ES-I3 (cell line): Measurements from ENCODE around the gene TTC7B.

Experiments used
- H3K36me3 ChIP-seq: 2 replicates; pipeline ENCODE4 v1.6.1; 2013; ENCODE audit warnings: mild to moderate bottlenecking, low read length, control low read depth, moderate library complexity; ENCODE audit not compliant: insufficient read depth
- H3K4me1 ChIP-seq: 2 replicates; pipeline ENCODE4 v1.6.1; 2013; ENCODE audit warnings: mild to moderate bottlenecking, control low read depth, low read length; ENCODE audit not compliant: insufficient read depth
- H3K9ac ChIP-seq: 2 replicates; pipeline ENCODE4 v1.6.1; 2013; ENCODE audit warnings: low read depth, mild to moderate bottlenecking, low read length, moderate library complexity
- H3K9me3 ChIP-seq: 2 replicates; pipeline ENCODE4 v1.6.1; 2013; ENCODE audit warnings: mild to moderate bottlenecking, low read length, moderate library complexity; ENCODE audit not compliant: control insufficient read depth, insufficient read depth

The TTC7B gene

DNA sequence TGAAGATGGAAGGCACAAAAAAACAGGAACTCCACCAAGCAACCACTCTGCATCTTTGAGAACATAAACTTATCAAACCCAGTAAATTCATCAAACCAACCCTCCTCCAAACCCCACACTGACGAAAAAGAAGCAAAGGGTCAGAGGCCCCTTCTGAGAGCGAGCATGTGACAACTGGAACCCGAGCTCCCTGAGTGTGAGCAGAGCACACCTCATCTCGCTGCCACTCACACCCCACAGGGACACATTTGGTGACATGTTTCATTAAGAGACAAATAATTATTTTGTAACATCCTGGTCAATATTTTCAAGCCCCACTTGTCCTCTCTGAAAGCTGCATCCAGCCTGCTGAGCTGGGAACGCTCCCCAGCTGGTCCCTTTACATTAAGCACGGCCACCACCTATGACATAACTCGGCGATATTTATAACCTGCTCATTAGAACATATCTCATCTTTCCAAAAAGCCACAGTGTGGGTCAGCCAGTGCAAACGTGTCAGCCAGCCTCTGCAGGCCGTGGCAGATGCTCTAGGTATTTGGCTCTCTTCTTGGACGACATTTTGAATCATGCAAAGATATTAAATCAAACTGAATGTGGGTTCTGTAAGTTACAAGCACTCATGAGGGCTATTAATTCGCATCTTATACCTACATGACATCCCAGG lies 120.1 kb downstream of the TTC7B start:
- Histone ChIP-seq H3K4me1 (peaks cover 5% of the 10 kb centered on the region; the same call in 1 of the 2 replicates), H3K36me3 (no peaks in the 10 kb centered on the region), H3K9me3 (no peaks in the 10 kb centered on the region), H3K9ac (no peak overlapping the region)

DNA sequence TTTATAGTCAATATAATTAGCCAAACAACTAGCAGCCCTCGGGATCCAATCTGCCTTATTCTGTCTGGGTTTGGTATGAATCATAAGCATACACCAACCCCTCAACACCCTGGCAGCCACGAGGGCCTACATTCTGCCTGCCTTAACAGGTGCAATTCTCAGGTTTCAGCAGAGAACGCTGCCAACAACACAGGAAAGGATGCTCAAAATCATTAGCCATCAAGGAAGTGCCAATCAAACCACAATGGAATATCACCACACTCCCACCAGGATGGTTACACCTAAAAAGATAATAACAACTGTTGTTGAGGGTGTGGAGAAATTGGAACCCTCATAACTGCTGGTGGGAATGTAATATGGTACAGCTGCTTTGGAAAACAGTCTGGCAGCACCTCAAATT lies 122.8 kb downstream of the TTC7B start:
- Histone ChIP-seq H3K9me3 (no peaks in the 10 kb centered on the region), H3K36me3 (0 out of 2 replicates have a peak, but pooled peaks cover 4% of the 10 kb centered on the region), H3K9ac (no peak overlapping the region), H3K4me1 (peaks cover 5% of the 10 kb centered on the region; the same call in 1 of the 2 replicates)

- Histone ChIP-seq H3K4me1 (peaks cover 2% of the 10 kb centered on the region; the same call in 1 of the 2 replicates), H3K9ac (no peak overlapping the region), H3K9me3 (no peaks in the 10 kb centered on the region), H3K36me3 (0 out of 2 replicates have a peak, but pooled peaks cover 4% of the 10 kb centered on the region)
Measured at GRCh38 chr14:90692826-90693225, 123.4 kb downstream of the TTC7B start.

DNA sequence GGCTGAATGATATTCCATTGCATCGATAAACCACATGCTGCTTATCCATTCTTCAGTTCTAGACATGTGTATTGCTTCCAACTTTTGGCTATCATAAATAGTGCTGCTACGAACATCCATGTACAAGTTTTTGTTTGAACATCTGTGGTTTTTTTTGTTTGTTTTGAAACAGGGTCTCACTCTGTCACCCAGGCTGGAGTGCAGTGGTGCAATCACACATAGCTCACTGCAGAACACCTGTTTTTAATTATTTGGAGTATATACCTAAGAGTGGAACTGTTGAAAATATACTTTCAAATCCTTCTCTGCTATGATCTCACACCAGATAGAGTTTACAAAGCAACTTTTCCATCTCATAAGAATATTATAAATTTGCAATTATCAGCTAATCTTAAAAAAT lies 124.2 kb downstream of the TTC7B start:
- Histone ChIP-seq H3K4me1 (no peaks in the 10 kb centered on the region), H3K9me3 (no peaks in the 10 kb centered on the region), H3K36me3 (0 out of 2 replicates have a peak, but pooled peaks cover 4% of the 10 kb centered on the region), H3K9ac (no peak overlapping the region)

- H3K36me3 ChIP-seq = 0 out of 2 replicates have a peak, but pooled peaks cover 4% of the 10 kb centered on the region
- H3K4me1 ChIP-seq = no peaks in the 10 kb centered on the region
- H3K9ac ChIP-seq = no peak overlapping the region
- no peaks in the 10 kb centered on the region for H3K9me3 ChIP-seq
Measured at GRCh38 chr14:90691627-90692026, 124.6 kb downstream of the TTC7B start.

- Histone ChIP-seq H3K4me1 (no peaks in the 10 kb centered on the region), H3K9ac (no peak overlapping the region), H3K9me3 (no peaks in the 10 kb centered on the region), H3K36me3 (0 out of 2 replicates have a peak, but pooled peaks cover 4% of the 10 kb centered on the region)
Measured at GRCh38 chr14:90687680-90688079, 128.6 kb downstream of the TTC7B start.

- Histone ChIP-seq H3K9me3 (no peaks in the 10 kb centered on the region), H3K36me3 (no peaks in the 10 kb centered on the region), H3K9ac (no peak overlapping the region), H3K4me1 (no peaks in the 10 kb centered on the region; the same call in 1 of the 2 replicates)
Measured at GRCh38 chr14:90682615-90683014, 133.6 kb downstream of the TTC7B start.

- no peaks in the 10 kb centered on the region for H3K36me3 ChIP-seq
- H3K9ac ChIP-seq = no peak overlapping the region
- H3K4me1 ChIP-seq = peaks cover 5% of the 10 kb centered on the region; the same call in 1 of the 2 replicates
- H3K9me3 ChIP-seq = no peaks in the 10 kb centered on the region
Measured at GRCh38 chr14:90681929-90682328, 134.3 kb downstream of the TTC7B start.

- no peaks in the 10 kb centered on the region for H3K36me3 ChIP-seq
- H3K4me1 ChIP-seq = peaks cover 6% of the 10 kb centered on the region; the same call in 1 of the 2 replicates
- no peak overlapping the region for H3K9ac ChIP-seq
- no peaks in the 10 kb centered on the region for H3K9me3 ChIP-seq
Measured at GRCh38 chr14:90678846-90679362, 137.3 kb downstream of the TTC7B start.

DNA sequence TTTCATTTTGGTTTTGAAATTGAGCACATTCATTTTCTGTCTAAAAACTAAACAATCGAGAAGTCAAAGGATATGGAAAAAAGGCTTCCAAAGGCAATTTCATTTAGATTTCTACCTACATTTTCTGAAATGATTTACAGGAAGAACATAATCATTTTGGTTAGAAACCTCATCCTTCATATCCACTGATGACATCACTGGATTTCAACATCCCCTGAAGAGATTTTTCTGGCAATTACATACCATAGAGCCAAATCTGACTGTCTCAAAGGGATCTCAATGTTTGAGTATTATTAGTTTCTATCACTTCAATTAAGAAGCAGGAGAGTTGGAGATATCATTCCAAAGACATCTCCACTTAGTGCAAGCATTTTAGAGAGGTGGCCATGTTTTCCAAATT lies 137.8 kb downstream of the TTC7B start:
- peaks cover 6% of the 10 kb centered on the region; the same call in 1 of the 2 replicates for H3K4me1 ChIP-seq
- H3K9me3 ChIP-seq = no peaks in the 10 kb centered on the region
- H3K9ac ChIP-seq = no peak overlapping the region
- H3K36me3 ChIP-seq = no peaks in the 10 kb centered on the region

GRCh38 chr14:90677484-90678050 lies 138.7 kb downstream of the TTC7B start:
- Histone ChIP-seq H3K36me3 (no peaks in the 10 kb centered on the region), H3K9ac (no peak overlapping the region), H3K4me1 (peaks cover 6% of the 10 kb centered on the region; the same call in 1 of the 2 replicates), H3K9me3 (no peaks in the 10 kb centered on the region)

DNA sequence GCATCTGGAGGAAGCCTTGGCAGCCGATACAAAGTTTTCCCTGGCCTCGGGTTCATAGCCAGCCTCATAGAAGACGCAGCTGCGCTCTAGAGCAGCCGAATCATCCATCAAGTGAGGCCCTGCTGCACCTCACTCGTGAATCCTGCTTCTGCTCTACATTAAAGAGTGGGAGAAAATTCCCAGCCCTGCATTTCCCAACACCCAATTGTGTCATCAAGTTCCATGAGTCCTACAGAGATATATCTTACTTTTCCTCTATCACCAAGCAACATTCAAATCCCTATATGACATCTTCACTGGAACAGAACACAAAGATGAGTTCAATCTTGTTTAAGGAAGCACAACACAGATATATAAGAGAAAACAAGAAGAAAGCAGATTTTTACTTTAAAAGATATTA lies 139.3 kb downstream of the TTC7B start:
- no peak overlapping the region for H3K9ac ChIP-seq
- H3K4me1 ChIP-seq = peaks cover 6% of the 10 kb centered on the region; the same call in 1 of the 2 replicates
- no peaks in the 10 kb centered on the region for H3K36me3 ChIP-seq
- H3K9me3 ChIP-seq = no peaks in the 10 kb centered on the region

DNA sequence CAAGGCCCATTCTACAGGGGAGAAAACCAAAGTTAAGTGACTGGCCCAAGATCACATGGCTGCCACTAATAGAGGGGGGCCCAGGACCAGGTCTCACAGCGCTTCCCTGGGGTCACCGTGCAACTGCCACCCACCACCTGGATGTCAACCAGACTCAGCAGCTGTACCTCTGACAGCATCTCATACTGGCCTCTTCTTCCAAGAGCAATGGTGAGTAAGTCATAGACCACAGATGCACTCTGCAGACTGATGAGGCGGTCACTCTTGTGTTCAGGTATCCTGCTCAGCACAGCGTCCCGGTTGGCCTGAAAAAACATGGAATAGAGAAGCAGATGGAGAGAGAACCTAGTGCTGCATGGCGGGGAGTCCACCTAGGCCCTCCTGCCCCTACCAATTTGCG lies 139.9 kb downstream of the TTC7B start:
- H3K4me1 ChIP-seq = peaks cover 6% of the 10 kb centered on the region; the same call in 1 of the 2 replicates
- no peaks in the 10 kb centered on the region for H3K9me3 ChIP-seq
- H3K9ac ChIP-seq = no peak overlapping the region
- no peaks in the 10 kb centered on the region for H3K36me3 ChIP-seq

DNA sequence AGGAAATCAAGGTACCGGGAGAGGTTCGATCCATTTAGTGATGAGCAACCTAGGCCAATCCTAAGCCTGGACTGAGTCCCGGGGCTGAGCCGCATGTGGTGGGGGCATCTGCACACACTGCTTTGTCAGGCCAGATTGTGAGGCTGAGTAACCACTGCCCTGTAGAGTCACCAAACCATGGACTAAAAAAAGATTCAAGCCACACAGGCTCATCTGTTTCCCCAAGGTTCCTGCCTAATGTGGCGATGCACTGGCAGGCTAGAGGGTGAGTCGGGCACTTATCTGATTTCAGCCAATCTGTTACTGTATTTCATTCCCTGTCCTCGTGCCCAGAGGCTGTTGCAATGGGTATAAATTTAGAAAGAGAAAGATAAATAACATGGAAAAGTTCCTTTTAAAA lies 140.8 kb downstream of the TTC7B start:
- Histone ChIP-seq H3K36me3 (no peaks in the 10 kb centered on the region), H3K9me3 (no peaks in the 10 kb centered on the region), H3K9ac (no peak overlapping the region), H3K4me1 (peaks cover 6% of the 10 kb centered on the region; the same call in 1 of the 2 replicates)

GRCh38 chr14:90674716-90675115 lies 141.5 kb downstream of the TTC7B start:
- no peaks in the 10 kb centered on the region for H3K36me3 ChIP-seq
- no peak overlapping the region for H3K9ac ChIP-seq
- no peaks in the 10 kb centered on the region for H3K9me3 ChIP-seq
- peaks cover 6% of the 10 kb centered on the region; the same call in 1 of the 2 replicates for H3K4me1 ChIP-seq
